ENCODE results near the gene ZBTB42. TPM values are rescaled to one million over a fixed set of nuclear protein-coding genes. Genes with fewer than 3 reads are reported as not detected.

Gene ZBTB42
- total and polyA plus RNA-seq, 2 of the 13 experiments (the other 11 are each of a cell fraction or from before 2014, with no cell fraction given) = 2.8 to 4.2 TPM

DNA sequence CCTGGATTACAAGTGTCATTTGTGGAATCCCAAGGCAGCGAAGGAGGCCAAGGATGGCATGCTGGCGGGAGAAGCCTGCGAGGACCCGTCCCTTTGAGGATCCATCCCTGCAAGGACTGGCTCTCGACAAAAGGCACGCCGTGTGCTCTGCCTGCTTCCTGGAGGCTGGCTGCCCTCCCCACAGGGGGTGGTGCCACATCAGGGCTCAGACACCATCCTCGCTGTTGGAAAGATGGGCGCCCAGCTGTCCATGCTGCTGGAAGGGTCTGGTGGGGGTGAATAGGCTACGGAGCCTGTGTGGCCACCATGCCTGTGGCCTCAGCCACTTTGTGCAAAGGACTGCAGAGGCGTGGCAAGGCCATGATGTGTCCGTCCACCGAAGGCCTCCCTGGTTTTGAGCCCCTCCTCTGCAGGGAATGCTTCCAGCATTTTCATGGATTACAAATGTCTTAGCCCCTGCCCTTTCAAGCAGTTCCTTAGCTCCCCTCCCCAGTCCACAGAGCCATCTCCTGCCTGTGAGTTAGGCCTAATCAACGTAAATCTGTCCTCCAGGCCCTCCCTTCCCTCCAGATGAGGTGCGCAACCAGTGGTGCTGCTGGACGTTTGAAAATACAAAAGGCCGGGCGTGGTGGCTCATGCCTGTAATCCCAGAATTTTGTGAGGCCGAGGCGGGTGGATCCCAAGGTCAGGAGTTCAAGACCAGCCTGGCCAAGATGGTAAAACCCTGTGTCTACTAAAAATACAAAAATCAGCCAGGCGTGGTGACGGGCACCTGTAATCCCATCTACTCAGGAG is 22.1 kb downstream of the ZBTB42 start:
- Histone ChIP-seq H3K27ac (ENCODE audit: extremely low read length, insufficient read depth, low read length) (no peak overlapping the region), H3K36me3 (replicated peaks in 1 of 2; ENCODE audit: control insufficient read depth in 1 of 2, insufficient read depth in 2 of 2, low read length in 2 of 2) (no peaks in the 10 kb centered on the region; a peak in 1 of 5 replicates), H3K79me2 (ENCODE audit: insufficient read depth, low read length) (no peaks in the 10 kb centered on the region), H3K27me3 (ENCODE audit: control insufficient read depth in 1 of 2, insufficient read depth in 2 of 2, low read length in 2 of 2) (no peaks in the 10 kb centered on the region; a peak in 1 of 5 replicates), H3K9ac (ENCODE audit: insufficient read depth, low read depth, low read length) (no peak overlapping the region), H3K4me2 (ENCODE audit: low read depth, low read length) (no peak overlapping the region), H3K9me3 (ENCODE audit: low read length) (no peaks in the 10 kb centered on the region), H4K20me1 (ENCODE audit: insufficient read depth, low read length) (no peaks in the 10 kb centered on the region), H3K4me1 (ENCODE audit: insufficient read depth, low read length) (peaks cover 33% of the 10 kb centered on the region), H3K4me3 (replicated peaks in 1 of 3; ENCODE audit: insufficient read depth in 1 of 3, low read depth in 2 of 3, low read length in 3 of 3) (no peak overlapping the region), H2AFZ (ENCODE audit: low read length) (no peak overlapping the region)
- no peak for FAIRE-seq
- CTCF ChIA-PET (ENCODE audit: low intra/inter-chr PET ratio, low total read pairs) = no interaction called here
- no peak for DNase-seq (ENCODE audit: low spot score)
- WGBS (ENCODE audit: low lambda C conversion rate) = 85% methylated on average over 20 of the region's 22 CpGs
- BruUV-seq (replicated peaks) = no TSS peak
- TF ChIP-seq, protein P1, sequence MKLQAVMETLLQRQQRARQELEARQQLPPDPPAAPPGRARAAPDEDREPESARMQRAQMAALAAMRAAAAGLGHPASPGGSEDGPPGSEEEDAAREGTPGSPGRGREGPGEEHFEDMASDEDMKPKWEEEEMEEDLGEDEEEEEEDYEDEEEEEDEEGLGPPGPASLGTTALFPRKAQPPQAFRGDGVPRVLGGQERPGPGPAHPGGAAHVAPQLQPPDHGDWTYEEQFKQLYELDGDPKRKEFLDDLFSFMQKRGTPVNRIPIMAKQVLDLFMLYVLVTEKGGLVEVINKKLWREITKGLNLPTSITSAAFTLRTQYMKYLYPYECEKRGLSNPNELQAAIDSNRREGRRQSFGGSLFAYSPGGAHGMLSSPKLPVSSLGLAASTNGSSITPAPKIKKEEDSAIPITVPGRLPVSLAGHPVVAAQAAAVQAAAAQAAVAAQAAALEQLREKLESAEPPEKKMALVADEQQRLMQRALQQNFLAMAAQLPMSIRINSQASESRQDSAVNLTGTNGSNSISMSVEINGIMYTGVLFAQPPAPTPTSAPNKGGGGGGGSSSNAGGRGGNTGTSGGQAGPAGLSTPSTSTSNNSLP (IDR thresholded peaks at IDR 0.05; ENCODE audit: low read depth, low read length) = no peak
- no peak for TF ChIP-seq RBAK (CRISPR knock-in tag; IDR thresholded peaks at IDR 0.05)
- no peak for TF ChIP-seq PRPF4 (IDR thresholded peaks at IDR 0.05; ENCODE audit: low read depth, low read length, poor library complexity, severe bottlenecking)
- TF ChIP-seq ZNF577 (CRISPR knock-in tag; IDR thresholded peaks at IDR 0.05; ENCODE audit: borderline replicate concordance, low read depth) = no peak
- no peak for TF ChIP-seq PCBP2 (optimal IDR thresholded peaks at IDR 0.05; ENCODE audit: low read depth, low read length, poor library complexity, severe bottlenecking)
- no peak for TF ChIP-seq ONECUT2 (CRISPR knock-in tag; IDR thresholded peaks at IDR 0.05)
- TF ChIP-seq KLF16 (CRISPR knock-in tag; IDR thresholded peaks at IDR 0.05) = no peak
- no peak for TF ChIP-seq ZNF282 (IDR thresholded peaks at IDR 0.05; ENCODE audit: partially characterized antibody)
- TF ChIP-seq, protein P2, sequence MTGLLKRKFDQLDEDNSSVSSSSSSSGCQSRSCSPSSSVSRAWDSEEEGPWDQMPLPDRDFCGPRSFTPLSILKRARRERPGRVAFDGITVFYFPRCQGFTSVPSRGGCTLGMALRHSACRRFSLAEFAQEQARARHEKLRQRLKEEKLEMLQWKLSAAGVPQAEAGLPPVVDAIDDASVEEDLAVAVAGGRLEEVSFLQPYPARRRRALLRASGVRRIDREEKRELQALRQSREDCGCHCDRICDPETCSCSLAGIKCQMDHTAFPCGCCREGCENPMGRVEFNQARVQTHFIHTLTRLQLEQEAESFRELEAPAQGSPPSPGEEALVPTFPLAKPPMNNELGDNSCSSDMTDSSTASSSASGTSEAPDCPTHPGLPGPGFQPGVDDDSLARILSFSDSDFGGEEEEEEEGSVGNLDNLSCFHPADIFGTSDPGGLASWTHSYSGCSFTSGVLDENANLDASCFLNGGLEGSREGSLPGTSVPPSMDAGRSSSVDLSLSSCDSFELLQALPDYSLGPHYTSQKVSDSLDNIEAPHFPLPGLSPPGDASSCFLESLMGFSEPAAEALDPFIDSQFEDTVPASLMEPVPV (CRISPR knock-in tag; IDR thresholded peaks at IDR 0.05) = no peak
- no peak for TF ChIP-seq MBD4 (IDR thresholded peaks at IDR 0.05; ENCODE audit: borderline replicate concordance, low read length)
- no peak for TF ChIP-seq NCOA5 (CRISPR knock-in tag; IDR thresholded peaks at IDR 0.05)
- no peak for TF ChIP-seq MLLT10 (CRISPR knock-in tag; IDR thresholded peaks at IDR 0.05)
- no peak for TF ChIP-seq ZNF121 (CRISPR knock-in tag; IDR thresholded peaks at IDR 0.05)
- no peak for TF ChIP-seq SMAD9 (CRISPR knock-in tag; IDR thresholded peaks at IDR 0.05)
- POLR2A ChIA-PET = interaction anchor here (1.1 to 3.1 kb wide), 3 partner anchors 22 to 56 kb away, joined by 3 to 59 read pairs (median 8); partner anchors contain the start of gene ZBTB42
- no peak for ATAC-seq
- in situ Hi-C loops (cut with HindIII; ENCODE audit: extremely low pct_ligation_motif_present, low pct_unique_long_range_greater_than_20kb) (loop anchor here (5.0 to 10.0 kb wide), 2 partner anchors 56 to 168 kb away; no protein-coding TSS in a partner anchor), intact Hi-C loops (cut with micrococcal nuclease; ENCODE audit: unreplicated experiment) (no loop called here)

All from HepG2 (cell line).